HEK293 (cell line): Measurements from ENCODE around the gene NARS2.

Experiments
- CTCF ChIA-PET: fragments of 350-600 bp; formaldehyde crosslinking; extraction: SDS; loops from one replicate; lab custom pipeline; 2021; ENCODE audit warnings: antibody characterized with exemption; lab: Yijun Ruan, JAX
- POLR2A ChIA-PET: fragments of 300-600 bp; formaldehyde crosslinking; extraction: SDS; loops from one replicate; lab custom pipeline; 2020; ENCODE audit warnings: antibody characterized with exemption, inconsistent platforms; lab: Yijun Ruan, JAX
- H3K27ac ChIP-seq: fragments of 200-500 bp; sonication (Bioruptor generic); 2 replicates; pipeline ENCODE4 v1.5.1; 2014; ENCODE audit warnings: low read depth, low read length, control low read depth, inconsistent platforms; ENCODE audit errors: extremely low read depth
- H3K36me3 ChIP-seq, 2 experiments: fragments of 200-500 bp in 1 of 2; sonication (Bioruptor generic) in 1 of 2; 1 replicate in 1 of 2; 2 replicates in 1 of 2; pipeline ENCODE4 v1.5.1; 2014 to 2017; ENCODE audit warnings: inconsistent platforms in 2 of 2, low read length in 2 of 2; ENCODE audit not compliant: control insufficient read depth in 2 of 2, insufficient read depth in 1 of 2
- H3K4me1 ChIP-seq: fragments of 200-500 bp; sonication (Bioruptor generic); 2 replicates; pipeline ENCODE4 v1.5.1; 2014; ENCODE audit warnings: mild to moderate bottlenecking, low read length, inconsistent platforms; ENCODE audit not compliant: control insufficient read depth, insufficient read depth
- H3K4me3 ChIP-seq: 2 replicates; pipeline ENCODE4 v1.5.1; 2011; ENCODE audit warnings: low read depth, mild to moderate bottlenecking, control low read depth, low read length, moderate library complexity
- H3K9me3 ChIP-seq: fragments of 200-500 bp; sonication (Bioruptor generic); 2 replicates; pipeline ENCODE4 v1.5.1; 2014; ENCODE audit warnings: low read depth, low read length, inconsistent platforms; ENCODE audit not compliant: control insufficient read depth, insufficient read depth
- OSR2 ChIP-seq: fragments of 450-650 bp; formaldehyde crosslinking; IDR thresholded peaks from 2 replicates; pipeline ENCODE4 v1.5.1; 2016; ENCODE audit warnings: missing biosample characterization, missing genetic modification characterization
- PRDM1 ChIP-seq: fragments of 450-650 bp; formaldehyde crosslinking; IDR thresholded peaks from 2 replicates; pipeline ENCODE4; 2016; ENCODE audit warnings: missing biosample characterization, missing genetic modification characterization
- SALL2 ChIP-seq: fragments of 450-650 bp; formaldehyde crosslinking; IDR thresholded peaks from 2 replicates; pipeline ENCODE4 v1.5.0; 2017; ENCODE audit warnings: missing biosample characterization, mild to moderate bottlenecking, missing genetic modification characterization, borderline replicate concordance
- SP3 ChIP-seq: fragments of 450-650 bp; formaldehyde crosslinking; IDR thresholded peaks from 2 replicates; pipeline ENCODE4 v1.5.1; 2016; ENCODE audit warnings: missing biosample characterization, missing genetic modification characterization
- TSHZ1 ChIP-seq: fragments of 450-650 bp; formaldehyde crosslinking; IDR thresholded peaks from 2 replicates; pipeline ENCODE4 v1.5.1; 2016; ENCODE audit warnings: missing biosample characterization, missing genetic modification characterization, borderline replicate concordance
- ZBTB17 ChIP-seq: fragments of 450-650 bp; formaldehyde crosslinking; IDR thresholded peaks from 2 replicates; pipeline ENCODE4 v1.5.1; 2016; ENCODE audit warnings: missing biosample characterization, missing genetic modification characterization
- ZFP3 ChIP-seq: fragments of 450-650 bp; formaldehyde crosslinking; IDR thresholded peaks from 2 replicates; pipeline ENCODE4 v1.5.1; 2016; ENCODE audit warnings: low read depth, missing biosample characterization, missing genetic modification characterization
- ZFP37 ChIP-seq: fragments of 450-650 bp; formaldehyde crosslinking; IDR thresholded peaks from 2 replicates; pipeline ENCODE4 v1.5.1; 2016; ENCODE audit warnings: missing biosample characterization, missing genetic modification characterization
- ZNF112 ChIP-seq: fragments of 450-650 bp; formaldehyde crosslinking; IDR thresholded peaks from 2 replicates; pipeline ENCODE4 v1.5.0; 2017; ENCODE audit warnings: missing biosample characterization, missing genetic modification characterization
- ZNF132 ChIP-seq: fragments of 450-650 bp; formaldehyde crosslinking; IDR thresholded peaks from 2 replicates; pipeline ENCODE4 v1.5.1; 2017; ENCODE audit warnings: missing biosample characterization, missing genetic modification characterization, borderline replicate concordance
- ZNF174 ChIP-seq: fragments of 450-650 bp; formaldehyde crosslinking; IDR thresholded peaks from 2 replicates; pipeline ENCODE4 v1.5.0; 2017; ENCODE audit warnings: missing biosample characterization, mild to moderate bottlenecking, missing genetic modification characterization
- ZNF184 ChIP-seq: fragments of 450-650 bp; IDR thresholded peaks from 2 replicates; pipeline ENCODE4 v1.5.1; 2018; ENCODE audit warnings: missing biosample characterization, mild to moderate bottlenecking, missing genetic modification characterization
- ZNF2 ChIP-seq: fragments of 450-650 bp; formaldehyde crosslinking; IDR thresholded peaks from 2 replicates; pipeline ENCODE4 v1.5.1; 2016; ENCODE audit warnings: missing biosample characterization, missing genetic modification characterization
- ZNF221 ChIP-seq: fragments of 450-650 bp; formaldehyde crosslinking; IDR thresholded peaks from 2 replicates; pipeline ENCODE4 v1.5.1; 2017; ENCODE audit warnings: missing biosample characterization, missing genetic modification characterization, borderline replicate concordance
- ZNF280D ChIP-seq: fragments of 450-650 bp; formaldehyde crosslinking; IDR thresholded peaks from 2 replicates; pipeline ENCODE4 v1.5.1; 2016; ENCODE audit warnings: missing biosample characterization, missing genetic modification characterization
- ZNF600 ChIP-seq: fragments of 450-650 bp; formaldehyde crosslinking; IDR thresholded peaks from 2 replicates; pipeline ENCODE4 v1.5.1; 2016; ENCODE audit warnings: missing biosample characterization, missing genetic modification characterization
- ZNF777 ChIP-seq: fragments of 450-650 bp; formaldehyde crosslinking; IDR thresholded peaks from 2 replicates; pipeline ENCODE4 v1.5.1; 2017; ENCODE audit warnings: missing biosample characterization, missing genetic modification characterization, borderline replicate concordance
- ZSCAN16 ChIP-seq: fragments of 450-650 bp; formaldehyde crosslinking; IDR thresholded peaks from 2 replicates; pipeline ENCODE4 v1.5.1; 2016; ENCODE audit warnings: missing biosample characterization, missing genetic modification characterization
- ZSCAN30 ChIP-seq: fragments of 450-650 bp; IDR thresholded peaks from 2 replicates; pipeline ENCODE4 v1.5.1; 2018; ENCODE audit warnings: missing biosample characterization, mild to moderate bottlenecking, missing genetic modification characterization, moderate library complexity
- ZSCAN5A ChIP-seq: fragments of 450-650 bp; formaldehyde crosslinking; IDR thresholded peaks from 2 replicates; pipeline ENCODE4 v1.5.1; 2016; ENCODE audit warnings: missing biosample characterization, missing genetic modification characterization
- TF ChIP-seq, protein P1 (sequence below): fragments of 450-650 bp; formaldehyde crosslinking; IDR thresholded peaks from 2 replicates; pipeline ENCODE4 v1.5.1; 2016; ENCODE audit warnings: missing biosample characterization, missing genetic modification characterization

Gene NARS2

GRCh38 chr11:78427615-78428265, 146.9 kb downstream of the NARS2 start:
- CTCF ChIA-PET, result interaction anchor here (1.1 to 5.5 kb wide), 3 partner anchors 8 to 200 kb away, joined by 3 to 41 read pairs (median 4); partner anchors contain the start of gene GAB2
- H3K36me3 ChIP-seq, result no peaks in the 10 kb centered on the region
- H3K4me1 ChIP-seq, result no peaks in the 10 kb centered on the region
- TF ChIP-seq, protein P1, sequence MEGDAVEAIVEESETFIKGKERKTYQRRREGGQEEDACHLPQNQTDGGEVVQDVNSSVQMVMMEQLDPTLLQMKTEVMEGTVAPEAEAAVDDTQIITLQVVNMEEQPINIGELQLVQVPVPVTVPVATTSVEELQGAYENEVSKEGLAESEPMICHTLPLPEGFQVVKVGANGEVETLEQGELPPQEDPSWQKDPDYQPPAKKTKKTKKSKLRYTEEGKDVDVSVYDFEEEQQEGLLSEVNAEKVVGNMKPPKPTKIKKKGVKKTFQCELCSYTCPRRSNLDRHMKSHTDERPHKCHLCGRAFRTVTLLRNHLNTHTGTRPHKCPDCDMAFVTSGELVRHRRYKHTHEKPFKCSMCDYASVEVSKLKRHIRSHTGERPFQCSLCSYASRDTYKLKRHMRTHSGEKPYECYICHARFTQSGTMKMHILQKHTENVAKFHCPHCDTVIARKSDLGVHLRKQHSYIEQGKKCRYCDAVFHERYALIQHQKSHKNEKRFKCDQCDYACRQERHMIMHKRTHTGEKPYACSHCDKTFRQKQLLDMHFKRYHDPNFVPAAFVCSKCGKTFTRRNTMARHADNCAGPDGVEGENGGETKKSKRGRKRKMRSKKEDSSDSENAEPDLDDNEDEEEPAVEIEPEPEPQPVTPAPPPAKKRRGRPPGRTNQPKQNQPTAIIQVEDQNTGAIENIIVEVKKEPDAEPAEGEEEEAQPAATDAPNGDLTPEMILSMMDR (tag by site-specific recombination), result no peak
- TF ChIP-seq ZBTB17 (tag by site-specific recombination), result no peak
- TF ChIP-seq SP3 (tag by site-specific recombination), result no peak
- TF ChIP-seq ZNF132 (tag by site-specific recombination), result no peak
- TF ChIP-seq ZNF600 (tag by site-specific recombination), result no peak
- no peak for TF ChIP-seq SALL2 (tag by site-specific recombination)
- TF ChIP-seq OSR2 (tag by site-specific recombination), result no peak
- TF ChIP-seq, all 188 proteins: peak for 0
- POLR2A ChIA-PET, result no interaction called here
- Histone ChIP-seq H3K9me3 (no peaks in the 10 kb centered on the region), H3K27ac (no peak overlapping the region), H3K4me3 (no peak overlapping the region)

DNA sequence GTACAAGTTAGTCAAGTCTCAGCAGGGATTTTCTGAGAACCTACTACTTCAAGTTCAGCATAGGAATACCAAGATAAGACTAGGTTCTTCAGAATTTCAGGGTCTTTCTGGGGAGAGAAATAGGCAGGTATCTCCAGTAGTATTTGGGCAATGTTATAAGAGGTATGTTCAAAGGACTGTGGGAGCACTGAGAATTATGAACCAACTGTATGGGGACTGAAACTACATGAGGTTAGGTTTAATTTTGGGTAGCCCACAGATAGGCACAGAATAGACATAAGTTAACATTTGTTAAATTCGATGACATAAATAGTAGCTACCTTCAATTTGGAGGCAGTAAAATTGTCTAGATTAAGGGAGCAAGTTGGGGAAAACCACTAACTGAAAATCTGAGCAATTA, 147.8 kb downstream of the NARS2 start:
- TF ChIP-seq TSHZ1 (tag by site-specific recombination), result no peak
- TF ChIP-seq ZFP37, result no peak
- TF ChIP-seq ZFP3 (tag by site-specific recombination), result no peak
- no peak for TF ChIP-seq OSR2 (tag by site-specific recombination)
- no peak for TF ChIP-seq ZSCAN16 (tag by site-specific recombination)
- TF ChIP-seq ZSCAN5A (tag by site-specific recombination), result no peak
- TF ChIP-seq PRDM1 (tag by site-specific recombination), result no peak
- TF ChIP-seq ZNF777, result no peak
- no peak for TF ChIP-seq ZNF174 (tag by site-specific recombination)
- no peak for TF ChIP-seq ZNF221 (tag by site-specific recombination)
- TF ChIP-seq ZNF184 (tag by site-specific recombination), result no peak
- no peak for TF ChIP-seq ZNF2 (tag by site-specific recombination)
- TF ChIP-seq ZNF112 (tag by site-specific recombination), result no peak
- no peak for TF ChIP-seq ZSCAN30
- TF ChIP-seq ZNF280D (tag by site-specific recombination), result no peak
- Histone ChIP-seq H3K27ac (no peak overlapping the region), H3K4me3 (no peak overlapping the region), H3K4me1 (no peaks in the 10 kb centered on the region), H3K36me3 (no peaks in the 10 kb centered on the region), H3K9me3 (no peaks in the 10 kb centered on the region)
- ChIA-PET POLR2A (no interaction called here), CTCF (interaction anchor here (1.2 kb wide), 1 partner anchor 199 kb away, joined by 3 read pairs; no protein-coding TSS in a partner anchor)
